SK-N-DZ (cell line): ENCODE results near the gene TMC8. TPM values are rescaled to one million over a fixed set of nuclear protein-coding genes. Genes with fewer than 3 reads are reported as not detected.
"Not testable (repeated sequence)": the region's sequence is repeated elsewhere in the genome, so short reads cannot be mapped to it uniquely, and the experiment has no call there.

Experiments
- DNase-seq: peaks from one replicate; pipeline ENCODE4 v3.0.0-alpha.2; 2015; ENCODE audit warnings: low spot score
- polyA plus RNA-seq, 2 experiments: library from polyadenylated mRNA; depleted of rRNA; stranded (reverse); fragments of >200 nt; gene quantifications; 2 replicates each; pipeline ENCODE4 v1.2.3, GENCODE V29; 2014

The TMC8 gene, protein sequence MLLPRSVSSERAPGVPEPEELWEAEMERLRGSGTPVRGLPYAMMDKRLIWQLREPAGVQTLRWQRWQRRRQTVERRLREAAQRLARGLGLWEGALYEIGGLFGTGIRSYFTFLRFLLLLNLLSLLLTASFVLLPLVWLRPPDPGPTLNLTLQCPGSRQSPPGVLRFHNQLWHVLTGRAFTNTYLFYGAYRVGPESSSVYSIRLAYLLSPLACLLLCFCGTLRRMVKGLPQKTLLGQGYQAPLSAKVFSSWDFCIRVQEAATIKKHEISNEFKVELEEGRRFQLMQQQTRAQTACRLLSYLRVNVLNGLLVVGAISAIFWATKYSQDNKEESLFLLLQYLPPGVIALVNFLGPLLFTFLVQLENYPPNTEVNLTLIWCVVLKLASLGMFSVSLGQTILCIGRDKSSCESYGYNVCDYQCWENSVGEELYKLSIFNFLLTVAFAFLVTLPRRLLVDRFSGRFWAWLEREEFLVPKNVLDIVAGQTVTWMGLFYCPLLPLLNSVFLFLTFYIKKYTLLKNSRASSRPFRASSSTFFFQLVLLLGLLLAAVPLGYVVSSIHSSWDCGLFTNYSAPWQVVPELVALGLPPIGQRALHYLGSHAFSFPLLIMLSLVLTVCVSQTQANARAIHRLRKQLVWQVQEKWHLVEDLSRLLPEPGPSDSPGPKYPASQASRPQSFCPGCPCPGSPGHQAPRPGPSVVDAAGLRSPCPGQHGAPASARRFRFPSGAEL
- 0.06 TPM in 1 of 2 replicates, not detected in the other for polyA plus RNA-seq (2014; cell fraction: cytosol; rRNA removed)
- polyA plus RNA-seq (2014; cell fraction: nucleus; rRNA removed) = not detected in 2 replicates

DNA sequence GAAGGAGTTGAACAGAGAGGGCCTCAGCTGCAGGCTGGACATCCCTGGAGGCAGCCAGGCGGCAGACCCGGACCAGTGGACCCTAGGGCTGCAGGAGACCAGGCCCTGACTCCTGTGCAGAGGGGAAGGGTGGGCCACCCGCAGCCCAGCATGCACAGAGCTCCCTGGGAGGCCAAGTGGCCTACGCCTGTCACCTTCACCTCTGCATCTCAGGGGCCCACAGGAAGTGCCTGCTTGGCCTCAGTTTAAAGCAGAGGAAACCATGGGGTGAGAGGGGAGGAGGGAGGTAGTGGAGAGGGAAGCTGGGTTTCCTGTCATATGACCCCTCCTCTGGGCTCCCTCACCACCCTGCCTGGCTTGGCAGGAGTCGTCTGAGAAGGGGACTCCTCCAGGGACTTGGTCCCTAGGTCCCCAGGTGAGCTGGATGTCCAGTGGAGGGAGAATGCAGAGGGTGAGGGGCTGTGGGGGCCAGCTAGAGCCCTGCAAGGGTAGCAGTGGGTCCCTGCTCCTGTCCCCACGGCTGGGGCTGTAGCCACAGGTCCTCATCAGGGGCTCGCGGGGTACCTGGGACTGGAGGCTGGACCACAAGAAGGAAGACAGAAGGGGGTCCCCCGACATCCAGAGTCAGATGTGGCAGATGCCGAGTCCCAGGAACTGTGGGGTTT lies at the start of gene TMC8:
Gene TMC8, plus strand, starts transcription at position 335 of the 665 bp plus-strand sequence. CDS start 818 bp downstream, outside the sequence.
- DNase-seq = no peak

DNA sequence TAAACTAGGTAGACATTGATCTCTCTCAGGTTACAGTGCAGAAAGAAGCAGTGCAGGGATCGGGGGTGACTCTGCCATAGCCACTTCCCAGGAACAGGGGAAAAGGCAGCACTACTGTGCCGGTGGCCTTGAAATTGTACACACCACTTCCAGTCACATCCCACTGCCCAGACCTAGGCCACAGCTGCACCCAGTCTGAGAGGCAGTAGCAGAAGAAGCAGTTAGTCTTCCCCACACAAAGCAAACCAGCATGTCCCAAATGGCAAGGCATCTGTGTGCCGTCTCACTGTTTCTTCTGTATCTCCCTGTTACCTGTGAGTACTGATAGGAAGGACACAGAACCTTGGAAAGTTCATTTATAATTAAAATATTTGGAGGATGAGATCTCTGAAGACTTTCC lies 49.0 kb upstream of the TMC8 start:
- DNase-seq = no peak

DNA sequence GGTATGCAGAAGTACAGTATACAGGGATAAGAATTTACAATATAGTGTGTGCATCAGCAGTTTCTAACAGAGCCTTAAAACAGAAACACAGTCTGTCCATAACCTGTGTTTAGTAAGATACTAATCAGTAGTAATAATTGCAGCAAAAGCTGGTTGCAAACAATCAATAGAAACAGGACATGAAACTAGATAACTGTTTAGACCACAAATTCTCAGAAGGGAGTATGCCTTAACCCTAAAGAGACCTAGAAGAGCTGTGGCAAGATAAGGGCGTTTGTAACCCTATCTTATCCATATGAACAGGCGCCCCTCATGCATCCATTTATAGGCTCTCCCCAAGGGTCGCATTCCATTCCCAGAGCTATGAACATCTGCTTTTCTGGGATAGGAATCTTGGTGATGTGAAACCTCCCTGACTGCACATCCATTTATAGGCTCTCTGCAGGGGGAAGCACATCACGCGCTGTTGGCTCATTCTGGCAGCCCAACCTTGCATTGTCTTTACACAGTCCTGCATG lies 48.2 kb upstream of the TMC8 start:
- DNase-seq = not testable (repeated sequence)

DNA sequence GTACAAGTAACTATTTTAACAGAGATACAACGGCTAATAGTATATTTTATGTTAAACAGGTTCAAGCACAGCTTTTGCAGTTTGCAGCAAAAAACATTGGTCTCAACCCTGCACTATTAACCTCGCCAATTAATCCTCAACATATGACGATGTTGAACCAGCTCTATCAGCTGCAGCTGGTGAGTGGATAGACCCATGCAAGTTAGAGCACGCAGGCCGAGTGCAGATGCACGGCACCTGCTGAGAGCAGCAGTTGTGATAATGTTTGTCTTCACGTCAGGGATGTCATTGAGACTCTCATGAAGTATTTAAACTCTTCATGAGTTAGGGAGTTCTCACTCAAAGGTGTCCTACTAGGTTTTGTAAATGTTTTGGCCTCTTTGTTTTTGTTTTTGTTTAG lies 47.6 kb upstream of the TMC8 start:
- DNase-seq = no peak

DNA sequence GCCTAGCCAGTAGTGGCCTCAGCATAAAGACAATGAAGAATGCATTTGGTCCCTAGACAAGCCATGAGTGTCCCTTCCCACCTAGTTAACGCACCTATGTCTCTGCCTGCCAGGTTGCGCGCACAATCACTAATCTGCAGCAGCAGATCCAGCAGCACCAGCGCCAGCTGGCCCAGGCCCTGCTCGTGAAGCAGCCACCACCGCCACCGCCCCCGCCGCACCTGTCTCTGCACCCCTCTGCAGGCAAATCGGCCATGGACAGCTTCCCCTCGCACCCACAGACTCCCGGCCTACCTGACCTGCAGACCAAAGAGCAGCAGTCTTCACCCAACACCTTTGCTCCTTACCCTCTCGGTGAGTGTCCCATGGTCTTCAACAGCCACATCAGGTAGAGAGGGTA lies 43.8 kb upstream of the TMC8 start:
- DNase-seq = no peak

DNA sequence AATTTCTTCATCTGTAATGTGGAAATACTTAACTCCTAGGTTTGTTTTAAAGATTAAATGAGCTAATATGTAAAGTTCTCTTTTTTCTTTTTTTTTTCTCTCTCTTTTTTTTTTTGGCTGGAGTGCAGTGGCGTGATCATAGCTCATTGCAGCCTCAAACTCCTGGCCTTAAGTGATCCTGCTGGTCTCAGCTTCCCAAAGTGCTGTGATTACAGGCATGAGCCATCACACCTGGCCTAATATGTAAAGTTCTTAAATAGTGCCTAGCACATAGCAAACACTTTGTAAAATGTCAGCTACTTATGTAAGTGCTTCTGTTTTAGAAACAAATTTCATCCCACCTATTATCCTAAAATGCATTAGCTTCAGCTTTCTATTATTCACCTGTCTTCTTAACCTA lies 42.0 kb upstream of the TMC8 start:
- DNase-seq = no peak

DNA sequence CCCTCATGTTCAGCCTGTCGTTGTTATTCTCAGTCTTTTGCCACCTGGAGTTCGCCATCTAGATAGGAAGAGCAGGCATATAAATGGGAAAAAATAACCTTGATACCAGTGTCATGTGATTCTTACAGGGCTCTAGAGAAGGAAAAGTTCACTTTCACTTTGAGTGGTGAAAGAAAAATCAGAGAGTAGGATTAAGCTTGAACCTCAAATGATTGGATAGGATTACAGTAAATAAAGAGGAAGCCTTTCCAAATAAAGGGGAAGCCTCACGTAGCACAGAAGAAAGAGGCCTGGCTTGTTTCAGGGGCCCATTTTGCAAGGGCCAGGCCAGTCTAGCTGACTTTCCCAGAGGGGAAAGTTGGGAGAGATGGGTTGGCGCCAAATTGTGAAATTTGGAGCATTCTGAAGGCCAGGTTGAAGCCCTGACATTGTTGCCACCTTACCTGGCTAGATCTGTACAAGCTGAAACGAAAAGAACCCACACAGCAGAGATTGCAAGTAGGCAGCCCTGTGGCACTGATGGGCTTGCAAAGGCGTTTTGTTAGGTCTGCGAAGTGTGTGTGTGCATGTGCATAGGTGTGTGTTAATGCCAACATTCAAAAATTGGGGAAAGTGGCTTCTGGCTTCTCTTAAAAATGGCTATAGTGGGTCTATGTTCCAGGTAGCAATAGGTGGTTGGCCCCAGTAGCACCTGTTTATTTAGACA lies 40.8 kb upstream of the TMC8 start:
- no peak for DNase-seq

DNA sequence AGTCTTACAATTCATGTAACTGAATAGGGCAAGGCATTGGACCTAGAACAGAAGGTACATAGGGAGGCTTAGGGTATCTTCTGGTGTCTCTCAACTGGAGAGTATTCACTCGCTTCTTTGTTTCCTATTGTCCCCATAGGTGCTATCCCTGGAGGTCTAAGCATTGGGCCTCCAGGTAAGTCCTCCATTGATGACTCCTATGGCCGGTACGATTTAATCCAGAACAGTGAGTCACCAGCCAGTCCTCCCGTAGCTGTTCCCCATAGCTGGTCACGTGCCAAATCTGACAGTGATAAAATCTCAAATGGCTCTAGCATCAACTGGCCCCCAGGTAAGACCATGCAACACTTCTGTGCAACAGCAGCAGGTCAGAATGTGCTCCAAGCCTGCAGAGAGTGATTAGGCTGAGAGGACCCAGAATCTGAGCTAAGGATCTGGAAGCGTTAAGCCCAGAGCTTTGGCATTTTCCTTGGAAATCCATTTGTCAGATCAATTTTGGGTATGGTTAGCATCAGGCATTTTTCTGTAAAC lies 37.7 kb upstream of the TMC8 start:
- no peak for DNase-seq

DNA sequence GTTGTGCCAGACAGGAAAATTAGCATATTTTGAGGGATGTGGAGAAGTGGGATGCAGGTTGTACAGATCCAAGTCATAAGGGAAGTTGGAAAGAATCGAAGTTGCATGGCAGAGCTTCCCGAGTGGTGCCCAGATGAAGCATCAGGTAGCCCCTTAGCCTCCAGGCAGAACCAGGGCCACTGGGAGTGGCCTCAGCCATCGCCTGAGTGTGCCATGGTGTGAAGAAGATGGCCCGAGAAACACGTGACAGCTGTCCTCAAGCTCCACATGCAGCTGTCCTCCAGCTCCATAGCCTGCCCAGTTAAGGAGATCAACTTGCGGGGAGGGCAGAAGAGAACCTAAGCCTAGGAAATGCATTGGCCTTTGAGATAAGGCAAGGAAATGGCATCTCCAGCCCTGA lies 35.5 kb upstream of the TMC8 start:
- no peak for DNase-seq

DNA sequence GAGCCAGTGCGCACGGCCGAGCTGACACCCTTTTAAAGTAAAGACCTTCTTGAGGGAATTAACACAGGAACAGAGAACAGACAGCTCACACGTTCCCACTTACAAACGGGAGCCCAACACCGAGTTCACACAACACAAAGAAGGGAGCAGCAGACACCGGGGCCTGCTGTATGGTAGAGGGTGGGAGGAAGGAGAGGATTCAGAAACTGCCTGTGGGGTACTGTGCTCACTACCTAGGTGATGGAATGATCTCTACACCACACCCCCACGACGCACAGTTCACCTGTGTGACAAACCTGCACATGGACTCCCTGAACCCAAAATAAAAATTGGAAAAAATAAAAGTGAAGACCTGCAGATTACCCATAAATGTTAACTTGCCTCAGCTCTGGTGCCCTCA lies 34.5 kb upstream of the TMC8 start:
- DNase-seq = no peak

DNA sequence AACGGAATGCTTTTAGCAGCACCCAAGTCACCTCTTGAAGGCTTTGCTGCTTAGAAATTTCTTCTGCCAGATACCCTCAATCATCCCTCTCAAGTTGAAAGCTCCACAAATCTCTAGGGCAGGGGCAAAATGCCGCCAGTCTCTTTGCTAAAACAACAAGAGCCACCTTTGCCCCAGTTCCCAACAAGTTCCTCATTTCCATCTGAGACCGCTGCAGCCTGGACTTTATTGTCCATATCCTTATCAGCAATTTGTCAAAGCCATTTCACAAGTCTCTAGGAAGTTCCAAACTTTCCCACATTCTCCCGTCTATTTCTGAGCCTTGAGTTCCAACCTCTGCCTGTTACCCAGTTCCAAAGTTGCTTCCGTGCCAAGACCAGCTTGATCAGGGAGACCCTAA lies 29.5 kb upstream of the TMC8 start:
- DNase-seq = no peak

DNA sequence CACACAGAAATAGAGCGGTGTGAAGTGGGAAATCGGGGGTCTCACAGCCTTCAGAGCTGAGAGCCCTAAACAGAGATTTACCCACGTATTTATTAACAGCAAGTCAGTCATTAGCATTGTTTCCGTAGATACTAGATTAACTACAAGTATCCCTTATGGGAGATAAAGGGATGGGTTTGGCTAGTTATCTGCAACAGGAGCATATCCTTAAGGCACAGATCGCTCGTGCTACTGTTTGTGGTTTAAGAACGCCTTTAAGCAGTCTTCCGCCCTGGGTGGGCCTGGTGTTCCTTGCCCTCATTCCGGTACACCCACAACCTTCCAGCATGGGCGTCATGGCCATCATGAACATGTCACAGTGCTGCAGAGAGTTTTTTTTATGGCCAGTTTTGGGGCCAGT lies 29.0 kb upstream of the TMC8 start:
- no peak for DNase-seq

DNA sequence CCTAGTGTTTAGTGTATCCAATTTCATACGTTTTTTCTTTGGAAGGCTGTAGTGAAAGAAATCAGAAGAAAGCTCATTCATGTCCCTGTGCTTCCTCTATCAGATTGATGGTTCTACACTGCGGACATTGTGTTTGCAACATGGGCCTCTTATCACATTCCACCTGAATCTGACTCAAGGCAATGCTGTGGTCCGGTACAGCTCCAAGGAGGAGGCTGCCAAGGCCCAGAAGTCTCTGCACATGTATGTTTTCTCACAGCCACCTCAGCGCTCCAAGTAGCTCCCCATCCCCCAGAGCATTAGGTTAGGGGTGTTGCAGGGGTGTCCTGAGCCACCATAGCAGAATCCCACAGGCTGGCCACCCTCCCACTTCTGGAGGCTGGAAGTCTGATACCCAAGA lies 27.3 kb upstream of the TMC8 start:
- no peak for DNase-seq

DNA sequence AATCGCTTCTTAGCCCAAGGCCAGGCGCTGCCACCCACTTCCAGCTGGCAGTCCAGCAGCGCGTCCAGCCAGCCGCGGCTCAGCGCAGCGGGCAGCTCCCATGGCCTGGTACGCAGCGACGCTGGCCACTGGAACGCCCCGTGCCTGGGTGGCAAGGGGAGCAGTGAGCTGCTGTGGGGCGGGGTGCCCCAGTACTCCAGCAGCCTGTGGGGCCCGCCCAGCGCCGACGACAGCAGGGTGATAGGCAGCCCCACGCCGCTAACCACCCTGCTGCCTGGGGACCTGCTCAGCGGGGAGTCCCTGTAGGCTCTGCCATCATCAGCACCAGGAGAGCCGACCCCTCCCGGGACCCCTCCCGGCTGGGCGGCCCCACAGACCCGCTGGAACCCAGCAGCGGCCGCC lies 26.0 kb upstream of the TMC8 start:
- DNase-seq = no peak

DNA sequence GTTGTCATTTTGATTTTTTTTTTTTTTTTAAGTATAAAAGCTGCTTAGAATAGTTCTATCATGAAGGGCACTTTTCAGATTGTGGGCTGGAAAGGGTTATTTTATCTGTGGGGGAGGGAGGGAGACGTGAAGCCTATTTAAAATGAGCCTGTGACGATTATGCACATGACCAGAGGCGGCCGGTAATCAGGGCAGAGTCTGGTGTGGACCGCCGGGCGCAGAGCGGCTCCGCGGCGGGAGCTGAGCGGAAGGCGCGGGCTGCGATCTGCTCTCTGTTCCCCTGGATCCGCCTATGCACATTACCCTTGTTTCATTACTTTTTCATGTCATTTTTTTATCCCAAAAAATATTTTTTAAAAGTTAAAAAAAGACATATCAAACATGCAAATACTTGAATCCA lies 25.5 kb upstream of the TMC8 start:
- no peak for DNase-seq

DNA sequence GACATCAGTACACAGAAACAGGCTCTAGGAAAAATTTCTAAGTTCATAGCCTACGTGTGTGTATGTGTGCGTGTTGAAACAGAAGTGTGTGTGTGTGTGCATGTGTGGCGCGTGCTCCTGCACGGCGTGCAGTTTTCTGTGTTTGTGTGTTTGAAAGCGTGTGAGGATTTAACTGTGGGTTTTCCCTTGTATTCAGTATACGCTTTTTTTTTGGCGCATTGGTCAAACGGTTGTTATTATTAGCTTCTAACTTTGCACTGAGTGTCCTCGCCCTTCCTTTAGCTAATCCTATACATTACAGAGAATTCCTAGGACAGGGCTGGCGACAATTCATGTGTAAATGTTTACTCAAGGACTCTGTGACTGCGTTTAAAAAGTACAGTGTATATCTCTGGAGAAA lies 25.0 kb upstream of the TMC8 start:
- no peak for DNase-seq

DNA sequence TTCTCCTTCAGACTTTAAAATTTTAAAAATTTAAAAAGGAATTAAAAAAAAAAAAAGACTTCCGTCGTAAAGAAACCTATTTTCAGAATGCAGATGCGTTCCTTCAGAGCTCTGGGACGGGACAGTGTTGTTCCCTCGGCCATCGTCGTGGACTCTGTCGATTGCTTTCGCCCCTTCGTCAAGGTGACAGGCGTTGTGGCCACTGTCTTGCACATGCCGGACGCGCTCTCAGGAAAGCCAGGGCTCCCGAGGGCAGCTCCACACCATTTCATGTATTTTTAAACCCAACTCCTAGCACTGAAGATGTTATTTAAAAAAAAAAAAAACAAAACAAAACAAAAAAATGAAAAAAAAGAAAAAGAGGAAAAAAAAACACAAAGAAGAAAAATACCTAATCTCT lies 24.4 kb upstream of the TMC8 start:
- no peak for DNase-seq

DNA sequence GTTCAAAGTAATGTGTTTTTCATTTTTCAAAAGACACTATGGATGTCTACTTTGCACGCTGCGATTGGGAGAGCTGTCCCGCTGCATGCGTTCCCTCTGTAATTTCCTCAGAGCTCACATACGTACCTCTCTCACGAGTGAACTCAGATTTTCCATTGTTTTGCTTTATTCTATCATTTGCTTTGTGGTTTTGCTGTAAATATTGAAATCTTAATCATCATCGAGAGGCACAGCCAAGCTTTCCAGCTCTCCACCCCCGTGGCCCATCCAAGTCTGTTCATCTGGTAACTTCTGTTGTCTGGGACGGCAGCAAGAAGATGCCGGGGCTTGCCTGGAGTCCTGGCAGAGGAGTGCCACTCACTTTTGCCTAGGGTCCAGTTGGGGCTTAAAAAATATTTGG lies 23.1 kb upstream of the TMC8 start:
- DNase-seq = no peak

DNA sequence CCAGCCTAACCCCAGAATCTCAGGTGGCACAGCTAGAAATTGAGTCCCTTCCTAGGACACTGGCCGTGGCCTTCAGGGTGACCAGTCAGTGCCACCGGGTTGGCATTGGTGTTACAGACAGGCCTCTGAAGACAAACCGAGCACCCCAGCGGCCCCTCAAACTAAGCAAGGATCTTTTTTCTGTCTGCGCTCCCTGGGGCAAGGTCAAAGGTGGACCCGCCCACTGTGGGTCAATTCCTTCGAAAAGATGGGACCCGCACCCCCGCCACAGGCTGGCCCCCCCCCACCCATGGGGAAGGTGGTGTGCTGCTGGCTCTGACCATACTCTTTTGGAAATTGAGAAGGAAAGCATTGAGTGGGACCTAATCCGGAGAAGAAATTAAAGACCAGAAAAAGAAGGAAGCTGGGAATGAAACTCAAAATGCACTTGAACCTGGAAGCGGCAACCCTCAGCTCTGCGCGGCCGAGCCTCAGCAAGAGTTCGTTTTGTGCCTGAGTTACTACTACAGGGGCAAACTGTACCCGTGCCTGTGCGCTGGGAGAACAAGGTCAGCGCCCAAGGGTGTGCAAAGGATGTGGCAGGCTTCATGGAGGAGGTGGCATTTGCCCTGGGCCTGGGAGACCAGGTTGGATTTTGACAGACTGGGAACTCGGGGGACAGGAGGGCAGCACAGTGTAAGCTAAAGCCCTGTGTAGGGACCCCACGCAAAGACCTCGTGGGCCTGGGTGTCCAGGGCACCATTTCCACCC lies 22.4 kb upstream of the TMC8 start:
- no peak for DNase-seq

DNA sequence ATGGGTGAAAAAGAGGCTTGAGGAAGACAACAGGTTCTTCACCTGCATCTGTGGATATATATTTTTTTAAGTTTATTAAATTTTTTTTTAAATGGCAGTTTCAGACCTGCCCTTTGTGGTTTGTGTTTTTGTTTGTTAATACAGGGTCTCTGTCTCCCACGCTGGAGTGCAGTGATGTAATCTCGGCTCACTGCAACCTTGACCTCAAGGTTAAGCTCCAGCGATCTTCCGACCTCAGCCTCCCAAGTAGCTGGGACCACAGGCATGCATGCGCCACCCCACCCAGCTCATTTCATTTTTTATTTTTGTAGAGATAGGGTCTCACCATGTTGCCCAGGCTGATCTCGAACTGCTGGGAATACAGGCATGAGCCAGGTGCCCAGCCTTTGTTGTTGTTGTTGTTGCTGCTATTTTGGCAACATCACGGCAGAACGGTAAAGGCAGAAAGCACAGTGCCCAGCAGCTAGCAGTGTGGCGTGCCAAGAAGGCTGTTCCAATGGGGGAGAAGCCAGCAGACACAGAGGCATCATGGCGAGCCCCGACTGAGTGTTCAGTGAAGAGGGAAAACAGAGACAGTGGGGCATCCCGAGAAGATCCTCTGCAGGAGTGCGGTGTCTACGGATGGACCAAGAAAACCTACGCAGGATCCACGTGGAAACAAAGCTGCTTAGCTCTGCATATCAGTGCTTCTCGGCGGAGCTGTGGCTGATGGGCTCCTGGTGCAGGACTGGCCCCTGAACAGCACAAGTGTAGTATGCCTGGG lies 21.7 kb upstream of the TMC8 start:
- DNase-seq = no peak
